Esophagus squamous epithelium (tissue), 5 donors: ENCODE measurements around the gene CHGA. TPM values are rescaled to one million over a fixed set of nuclear protein-coding genes. Genes with fewer than 3 reads are reported as not detected.

Source experiments
- DNase-seq: peaks from one replicate; lab custom pipeline; 2025; lab: John Stamatoyannopoulos, UW
- H3K27ac ChIP-seq, 4 donors: fragments of 200-600 bp; sonication (generic); one replicate each; pipeline ENCODE4 v1.5.1; 2016 to 2019; ENCODE audit warnings: mild to moderate bottlenecking in 1 of 4
- H3K27me3 ChIP-seq, 4 donors: fragments of 200-600 bp; sonication (generic); 1 replicate in 3 of 4; 2 replicates in 1 of 4; pipeline versions ENCODE4 v1.5.1 to v1.6.0; 2017 to 2021; ENCODE audit warnings: antibody characterized with exemption in 1 of 4
- H3K36me3 ChIP-seq, 3 donors: fragments of 200-600 bp; sonication (generic); one replicate each; pipeline ENCODE4 v1.5.1; 2016 to 2019
- H3K4me1 ChIP-seq, 3 donors: fragments of 200-600 bp; sonication (generic); one replicate each; pipeline ENCODE4 v1.5.1; 2017 to 2019
- H3K4me3 ChIP-seq, 4 donors: fragments of 200-600 bp; sonication (generic); 1 replicate in 3 of 4; 2 replicates in 1 of 4; pipeline ENCODE4 v1.5.1; 2016 to 2019; ENCODE audit warnings: mild to moderate bottlenecking in 2 of 4, moderate library complexity in 1 of 4
- H3K9me3 ChIP-seq, 3 donors: fragments of 200-600 bp; sonication (generic); one replicate each; pipeline ENCODE4 v1.5.1; 2016 to 2019
- CTCF ChIP-seq, 6 experiments: fragments of 450-650 bp in 4 of 6; fragments of 200-600 bp in 2 of 6; sonication (generic) in 2 of 6; IDR thresholded peaks; one replicate each; pipeline ENCODE4 v1.5.1; 2016 to 2019; ENCODE audit warnings: antibody characterized with exemption in 6 of 6, mild to moderate bottlenecking in 4 of 6, moderate library complexity in 4 of 6
- POLR2A ChIP-seq, 4 donors: fragments of 450-650 bp; IDR thresholded peaks; one replicate each; pipeline ENCODE4 v1.6.1; 2017; ENCODE audit warnings: antibody characterized with exemption in 4 of 4, mild to moderate bottlenecking in 4 of 4, moderate library complexity in 3 of 4
- WGBS, 2 donors: methylation state at CpG; one replicate each; pipeline ENCODE4 v1.1.5; 2018; 5-methylcytosine and 5-hydroxymethylcytosine counted together
- intact Hi-C: fragments of 100-400 bp; cut with DNase I; formaldehyde crosslinking; loops from one replicate; pipeline ENCODE4 v1.15.0; 2022
- total RNA-seq, 4 donors: library from RNA; depleted of rRNA; stranded (reverse); fragments of >200 nt; gene quantifications; one replicate each; pipeline ENCODE4 v1.1.0, GENCODE V29; 2016
- donor health status: DM: yes; HTN: yes; CAD: no.

Gene CHGA
- total RNA-seq, 4 donors from 2014 or later, result 0.31 TPM; not detected in 3

DNA sequence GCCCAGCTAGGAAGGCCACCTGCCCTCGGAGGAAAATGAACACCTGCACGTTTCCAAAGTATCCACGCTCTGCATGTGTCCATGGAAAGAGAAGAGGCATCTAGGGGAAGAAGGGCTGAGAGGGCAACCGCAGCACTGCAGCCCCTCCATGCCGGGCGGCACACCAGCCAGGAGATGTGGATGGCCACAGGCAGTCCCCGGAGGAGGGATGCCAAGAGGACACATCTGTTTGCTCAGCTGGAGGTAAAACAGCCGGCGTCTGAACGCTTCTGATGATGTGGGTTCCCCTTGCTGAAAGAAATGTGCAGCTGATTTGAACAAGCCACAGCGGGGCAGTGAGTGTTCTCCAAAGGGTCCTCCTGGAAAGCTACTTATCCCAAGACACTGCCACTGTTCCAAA lies 34.0 kb downstream of the CHGA start:
- WGBS, 2 donors, result 88 to 89% methylated on average over 5 to 6 of the region's 11 CpGs
- peaks cover 0 to 71% (median 3%) of the 10 kb centered on the region in 3 donors for H3K36me3 ChIP-seq
- intact Hi-C loops, result no loop called here

GRCh38 chr14:92958373-92959188 lies 35.6 kb downstream of the CHGA start:
- TF ChIP-seq CTCF (IDR thresholded peaks at IDR 0.05), result no peak
- TF ChIP-seq POLR2A (IDR thresholded peaks at IDR 0.05), result no peak
- intact Hi-C loops, result no loop called here

More for the DNA sequence above, 34.0 kb downstream of the CHGA start:
- Histone ChIP-seq H3K4me3 (no peak overlapping the region), H3K4me1 (peaks cover 0 to 25% (median 0%) of the 10 kb centered on the region in 3 donors), H3K27me3 (no peaks in the 10 kb centered on the region), H3K9me3 (no peaks in the 10 kb centered on the region), H3K27ac (no peak overlapping the region)
- TF ChIP-seq CTCF (IDR thresholded peaks at IDR 0.05), result no peak
- no peak for DNase-seq

DNA sequence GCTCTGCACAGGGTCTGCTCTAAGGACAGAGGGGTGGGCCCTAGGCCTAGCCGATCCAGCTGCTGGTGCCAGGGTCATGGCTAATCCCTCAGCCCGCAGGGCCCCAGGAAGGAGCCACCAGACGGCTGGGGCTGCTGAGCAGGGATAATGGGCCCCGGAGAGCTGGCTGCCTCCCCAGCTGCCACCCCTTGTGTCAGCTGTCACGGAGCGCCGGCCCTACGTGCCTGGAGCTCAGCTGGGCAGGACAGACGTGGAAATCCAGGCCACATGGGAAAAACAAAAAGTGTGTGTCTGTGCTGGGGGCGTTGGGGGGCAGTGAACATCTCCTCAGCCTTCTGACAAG lies 36.2 kb downstream of the CHGA start:
- H3K36me3 ChIP-seq, result peaks cover 0 to 64% (median 4%) of the 10 kb centered on the region in 3 donors
- no peaks in the 10 kb centered on the region for H3K27me3 ChIP-seq
- intact Hi-C loops, result no loop called here
- H3K9me3 ChIP-seq, result no peaks in the 10 kb centered on the region
- DNase-seq, result no peak
- H3K27ac ChIP-seq, result peak overlapping the region in 2 of 4 donors; percentile 18 to 44
- WGBS, 2 donors, result 71% methylated on average over 7 of the region's 10 CpGs; no CpG with 5 or more reads in 1 of the 2 donors
- H3K4me3 ChIP-seq, result no peak overlapping the region
- peaks cover 0 to 15% (median 3%) of the 10 kb centered on the region in 3 donors for H3K4me1 ChIP-seq
- no peak for TF ChIP-seq CTCF (IDR thresholded peaks at IDR 0.05)

More at GRCh38 chr14:92958373-92959188, 35.6 kb downstream of the CHGA start:
- Histone ChIP-seq H3K27me3 (no peaks in the 10 kb centered on the region), H3K4me1 (peaks cover 0 to 13% (median 0%) of the 10 kb centered on the region in 3 donors), H3K9me3 (no peaks in the 10 kb centered on the region), H3K27ac (peak overlapping the region in 2 of 4 donors; percentile 18 to 44), H3K36me3 (peaks cover 0 to 65% (median 4%) of the 10 kb centered on the region in 3 donors), H3K4me3 (no peak overlapping the region)
- no peak for DNase-seq
- 85 to 88% methylated on average over 4 to 12 of the region's 22 CpGs for WGBS, 2 donors

DNA sequence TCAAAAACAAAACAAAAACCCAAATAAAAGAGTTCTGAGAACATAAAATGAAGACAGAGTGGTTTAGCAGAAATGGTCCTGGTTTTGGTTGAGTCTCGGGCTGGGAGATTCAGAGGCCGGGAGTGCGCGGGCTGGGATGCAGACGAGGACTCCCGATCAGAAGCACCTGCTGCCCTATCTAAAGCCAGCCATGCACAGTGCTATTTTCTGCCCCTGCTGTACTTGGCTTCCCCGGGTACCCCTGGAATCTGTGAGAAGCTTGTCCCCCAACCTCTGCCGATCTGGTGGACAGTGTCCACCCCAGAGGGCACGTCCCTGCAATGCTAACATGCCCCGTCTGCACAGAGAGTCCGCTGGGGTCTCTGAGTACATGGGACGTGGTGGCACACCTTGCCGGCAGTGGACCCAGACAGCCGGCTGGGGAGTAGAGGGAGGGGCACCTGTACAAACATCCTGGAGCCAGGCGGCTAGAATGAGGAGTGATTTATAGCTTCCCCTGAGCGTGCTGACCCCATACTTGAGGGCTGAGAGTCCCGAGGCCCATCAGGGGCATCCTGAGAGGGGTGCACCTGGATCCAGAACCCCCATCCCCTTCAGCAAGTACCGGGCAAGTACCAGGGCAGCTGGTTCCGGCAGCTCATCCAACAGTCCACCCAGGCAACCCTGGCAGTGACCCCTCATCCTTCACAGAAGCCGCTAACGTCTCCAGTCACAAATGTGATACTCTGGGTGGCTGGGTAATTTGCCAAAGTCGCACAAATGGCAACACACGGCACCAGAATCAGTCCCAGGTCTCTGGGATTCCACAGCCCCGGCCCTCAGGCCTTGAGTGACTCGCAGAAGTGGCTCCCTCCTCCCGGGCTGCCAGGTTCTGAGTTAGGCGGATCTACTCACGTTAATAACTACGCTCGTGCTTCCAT lies 37.1 kb downstream of the CHGA start:
- no peak for DNase-seq
- H3K36me3 ChIP-seq, result peaks cover 0 to 64% (median 4%) of the 10 kb centered on the region in 3 donors
- peaks cover 0 to 15% (median 6%) of the 10 kb centered on the region in 3 donors for H3K4me1 ChIP-seq
- intact Hi-C loops, result no loop called here
- H3K4me3 ChIP-seq, result no peak overlapping the region
- H3K9me3 ChIP-seq, result no peaks in the 10 kb centered on the region
- TF ChIP-seq POLR2A (IDR thresholded peaks at IDR 0.05) (no peak), CTCF (IDR thresholded peaks at IDR 0.05) (no peak)
- WGBS, 2 donors, result 81 to 83% methylated on average over 11 to 13 of the region's 30 CpGs
- no peaks in the 10 kb centered on the region for H3K27me3 ChIP-seq
- H3K27ac ChIP-seq, result peak overlapping the region in 1 of 4 donors; percentile 18
